ENCODE measurements around the gene PRR14. TPM values are rescaled to one million over a fixed set of nuclear protein-coding genes. Genes with fewer than 3 reads are reported as not detected.

PRR14 gene
- total and polyA plus RNA-seq, 2 of the 8 experiments (the other 6 are each of a cell fraction or from before 2014, with no cell fraction given) = 3.6 to 16.1 TPM

- no peak for TF ChIP-seq EZH2 (IDR thresholded peaks at IDR 0.05; ENCODE audit: low read depth, low read length, severe bottlenecking)
- TF ChIP-seq TBP (IDR thresholded peaks at IDR 0.05; ENCODE audit: low read depth, low read length) = no peak
- no peak for TF ChIP-seq SP1 (IDR thresholded peaks at IDR 0.05; ENCODE audit: low read depth, low read length)
- TF ChIP-seq BACH1 (IDR thresholded peaks at IDR 0.05; ENCODE audit: low read length) = no peak
- no peak for TF ChIP-seq CTBP2 (IDR thresholded peaks at IDR 0.05; ENCODE audit: borderline replicate concordance, insufficient read depth, insufficient read length, low read length)
- TF ChIP-seq GABPA (IDR thresholded peaks at IDR 0.05; ENCODE audit: borderline replicate concordance, insufficient read depth, low read length) = no peak
- TF ChIP-seq EP300 (IDR thresholded peaks at IDR 0.05; ENCODE audit: borderline replicate concordance in 1 of 2, low read depth in 2 of 2, low read length in 2 of 2) = no peak
- no peak overlapping the region for H3K18ac ChIP-seq (ENCODE audit: extremely low read depth, low read length)
- no peak overlapping the region for H2AFZ ChIP-seq (ENCODE audit: low read length)
- H3K27me3 ChIP-seq (replicated peaks in 1 of 4; ENCODE audit: control insufficient read depth in 3 of 4, extremely low read depth in 1 of 4, insufficient read depth in 3 of 4, low read length in 3 of 4) = no peaks in the 10 kb centered on the region
- H3K79me2 ChIP-seq (ENCODE audit: control insufficient read depth in 1 of 2, insufficient read depth in 2 of 2, low read length in 2 of 2) = 0 out of 4 replicates have a peak, but pooled peaks cover 0 to 5% of the 10 kb centered on the region in 2 experiments
- 90% methylated on average over 15 of the region's 15 CpGs; no CpG with 5 or more reads in 1 of the 2 experiments for WGBS, 2 experiments (ENCODE audit: extremely low coverage in 1 of 2, insufficient coverage in 1 of 2, insufficient read length in 1 of 2, insufficient replicate concordance in 2 of 2, low coverage in 1 of 2, low lambda C conversion rate in 2 of 2, missing lambda C conversion rate in 1 of 2)
- peaks cover 2% of the 10 kb centered on the region; the same call in 1 of the 2 replicates for H3K23me2 ChIP-seq (ENCODE audit: low read depth, low read length)
- no peak overlapping the region for H3K9ac ChIP-seq (replicated peaks in 1 of 4; ENCODE audit: extremely low read depth in 1 of 4, low read depth in 3 of 4, low read length in 3 of 4)
- H3K4ac ChIP-seq (replicated peaks; ENCODE audit: insufficient read length, low read depth, low read length) = no peak overlapping the region
- no peak overlapping the region for H3K56ac ChIP-seq (replicated peaks; ENCODE audit: insufficient read length, low read depth, low read length)
- ChIA-PET POLR2A (ENCODE audit: partially characterized antibody) (interaction anchor here (0.6 to 2.0 kb wide), 3 partner anchors 9 to 34 kb away, joined by 3 to 6 read pairs (median 3); partner anchors contain the start of gene ZNF688), CTCF (ENCODE audit: partially characterized antibody) (interaction anchor here (0.7 to 3.7 kb wide), 4 partner anchors 10 to 24 kb away, joined by 3 to 13 read pairs (median 4); partner anchors contain the start of gene ZNF785)
- FAIRE-seq (no peak), DNase-seq (ENCODE audit: low read depth in 1 of 2, low spot score in 2 of 2) (no peak)
- H3K79me1 ChIP-seq (ENCODE audit: low read depth, low read length) = no peaks in the 10 kb centered on the region; the same call in 1 of the 2 replicates
- no peak overlapping the region for H2BK5ac ChIP-seq (ENCODE audit: low read depth, low read length)
- H2AK5ac ChIP-seq (ENCODE audit: low read depth, low read length) = no peak overlapping the region
- H4K8ac ChIP-seq (ENCODE audit: extremely low read depth, insufficient read depth, low read length) = no peak overlapping the region
- H4K20me1 ChIP-seq (replicated peaks in 1 of 2; ENCODE audit: control insufficient read depth in 1 of 2, insufficient read depth in 2 of 2, low read length in 2 of 2) = peaks cover 0 to 2% of the 10 kb centered on the region in 2 experiments
- H3K36me3 ChIP-seq (ENCODE audit: control insufficient read depth in 2 of 4, insufficient read depth in 4 of 4, low read length in 3 of 4) = peaks cover 6 to 36% (median 24%) of the 10 kb centered on the region in 4 experiments; a peak in 7 of 8 replicates
- no peaks in the 10 kb centered on the region for H3K9me3 ChIP-seq (ENCODE audit: insufficient read depth in 2 of 2, low read depth in 1 of 2, low read length in 1 of 2)
- H4K5ac ChIP-seq (ENCODE audit: insufficient read length, low read depth, low read length) = no peak overlapping the region
- H2BK12ac ChIP-seq (ENCODE audit: low read depth, low read length) = no peak overlapping the region
- peaks cover 0 to 2% (median 0%) of the 10 kb centered on the region in 4 experiments; a peak in 2 of 7 replicates for H3K4me1 ChIP-seq (replicated peaks in 1 of 4; ENCODE audit: control insufficient read depth in 3 of 4, insufficient read depth in 4 of 4, low read length in 3 of 4)
- H2BK20ac ChIP-seq (ENCODE audit: low read length) = no peak overlapping the region
- no peak overlapping the region for H3K14ac ChIP-seq (ENCODE audit: insufficient read length)
- no peak overlapping the region for H2BK15ac ChIP-seq (ENCODE audit: low read length)
- H3K23ac ChIP-seq (ENCODE audit: insufficient read length) = no peak overlapping the region
- no peak overlapping the region for H3K4me3 ChIP-seq (ENCODE audit: extremely low read depth in 1 of 4, insufficient read depth in 2 of 4, low read depth in 3 of 4, low read length in 4 of 4)
- no peak overlapping the region for H3K27ac ChIP-seq (ENCODE audit: low read depth, low read length)
- H3K4me2 ChIP-seq (ENCODE audit: insufficient read depth in 1 of 2, low read depth in 2 of 2, low read length in 2 of 2) = no peak overlapping the region
- no peak overlapping the region for H4K91ac ChIP-seq (replicated peaks; ENCODE audit: insufficient read length, low read length)
- H2BK120ac ChIP-seq (replicated peaks; ENCODE audit: low read depth, low read length) = no peak overlapping the region
Measured at GRCh38 chr16:30605158-30605557, 45.6 kb upstream of the PRR14 start.

Data from H1 (cell line).